HuH-7 (cell line): Measurements from ENCODE around the gene SMR3A.

Experiments
- DNase-seq: peaks from one replicate; pipeline ENCODE4 v3.0.0; 2011; ENCODE audit warnings: low spot score

The SMR3A gene

GRCh38 chr4:70360460-70360859 lies at the start of gene SMR3A:
TSS of gene SMR3A (plus strand) at chr4:70360760. CDS start at chr4:70362116, 1,356 bp downstream.
- DNase-seq = no peak

- DNase-seq = no peak
Measured at GRCh38 chr4:70313736-70314135, 46.8 kb upstream of the SMR3A start.

- DNase-seq = no peak
Measured at GRCh38 chr4:70315928-70316327, 44.6 kb upstream of the SMR3A start.

GRCh38 chr4:70326052-70326451 lies 34.5 kb upstream of the SMR3A start:
- DNase-seq = no peak

- no peak for DNase-seq
Measured at GRCh38 chr4:70334681-70335080, 25.9 kb upstream of the SMR3A start, which contains the start of gene CABS1. TSS of gene CABS1 (plus strand) at chr4:70334981. CDS start at chr4:70335040, 59 bp downstream.

GRCh38 chr4:70336043-70336442 lies 24.5 kb upstream of the SMR3A start:
- no peak for DNase-seq

GRCh38 chr4:70337886-70338420 lies 22.6 kb upstream of the SMR3A start:
- DNase-seq = no peak

GRCh38 chr4:70356185-70356584 lies 4.4 kb upstream of the SMR3A start:
- DNase-seq = no peak

- no peak for DNase-seq
Measured at GRCh38 chr4:70359115-70359661, 1.4 kb upstream of the SMR3A start.

GRCh38 chr4:70364002-70364401 lies 3.4 kb downstream of the SMR3A start:
- no peak for DNase-seq

- no peak for DNase-seq
Measured at GRCh38 chr4:70365479-70365878, 4.9 kb downstream of the SMR3A start.

GRCh38 chr4:70367813-70368212 lies 7.3 kb downstream of the SMR3A start:
- no peak for DNase-seq

GRCh38 chr4:70371987-70372386 lies 11.4 kb downstream of the SMR3A start:
- no peak for DNase-seq

GRCh38 chr4:70372760-70373159 lies 12.2 kb downstream of the SMR3A start:
- DNase-seq = no peak

GRCh38 chr4:70380578-70380977 lies 20.0 kb downstream of the SMR3A start:
- DNase-seq = no peak

GRCh38 chr4:70382691-70383181 lies 22.2 kb downstream of the SMR3A start, which contains the start of gene SMR3B:
TSS of gene SMR3B (plus strand) at chr4:70383131. CDS start at chr4:70384511, 1,380 bp downstream.
- DNase-seq = no peak

GRCh38 chr4:70392057-70392776 lies 31.7 kb downstream of the SMR3A start:
- DNase-seq = no peak

- DNase-seq = no peak
Measured at GRCh38 chr4:70397580-70397979, 37.0 kb downstream of the SMR3A start, which contains the start of gene OPRPN. TSS of gene OPRPN (plus strand) at chr4:70397940. CDS start at chr4:70399286, 1,346 bp downstream.

- no peak for DNase-seq
Measured at GRCh38 chr4:70399319-70399718, 38.8 kb downstream of the SMR3A start.

- no peak for DNase-seq
Measured at GRCh38 chr4:70402762-70403161, 42.2 kb downstream of the SMR3A start.

- no peak for DNase-seq
Measured at GRCh38 chr4:70405765-70406164, 45.2 kb downstream of the SMR3A start.
